Stimulated activated CD8-positive, alpha-beta memory T cell treated with anti-CD3 and anti-CD28 coated beads, Interleukin-15, amount 100 ng/mL, for 48 hours (primary cell): ENCODE data around the gene MZB1.
"Not testable (repeated sequence)": the region's sequence is repeated elsewhere in the genome, so short reads cannot be mapped to it uniquely, and the experiment has no call there.

ENCODE experiments used
- DNase-seq, 2 donors: peaks; one replicate each; pipeline ENCODE4 v3.0.0-alpha.2; 2020; ENCODE audit warnings: low read depth in 2 of 2

Gene MZB1

GRCh38 chr5:139378101-139378825 is 11.4 kb downstream of the MZB1 start:
- DNase-seq = no peak

- no peak for DNase-seq
Observed at GRCh38 chr5:139377226-139377625, 12.5 kb downstream of the MZB1 start.

GRCh38 chr5:139376364-139376763 is 13.3 kb downstream of the MZB1 start:
- no peak for DNase-seq

GRCh38 chr5:139374909-139375308 is 14.8 kb downstream of the MZB1 start:
- no peak for DNase-seq

GRCh38 chr5:139371482-139372435 is 18.0 kb downstream of the MZB1 start:
- no peak for DNase-seq

GRCh38 chr5:139369181-139369580 is 20.5 kb downstream of the MZB1 start:
- no peak for DNase-seq

- no peak for DNase-seq
Observed at GRCh38 chr5:139368613-139369012, 21.1 kb downstream of the MZB1 start.

- DNase-seq = no peak
Observed at GRCh38 chr5:139364466-139364865, 25.2 kb downstream of the MZB1 start.

- no peak for DNase-seq
Observed at GRCh38 chr5:139363937-139364336, 25.8 kb downstream of the MZB1 start.

GRCh38 chr5:139361835-139362429 is 27.8 kb downstream of the MZB1 start:
- no peak for DNase-seq

- DNase-seq = no peak
Observed at GRCh38 chr5:139360384-139360783, 29.3 kb downstream of the MZB1 start.

- no peak for DNase-seq
Observed at GRCh38 chr5:139358064-139358463, 31.6 kb downstream of the MZB1 start.

- not testable (repeated sequence) for DNase-seq
Observed at GRCh38 chr5:139355900-139356299, 33.8 kb downstream of the MZB1 start.

GRCh38 chr5:139354186-139354585 is 35.5 kb downstream of the MZB1 start:
- DNase-seq = no peak

GRCh38 chr5:139347863-139348262 is 41.9 kb downstream of the MZB1 start:
- not testable (repeated sequence) for DNase-seq

- not testable (repeated sequence) for DNase-seq
Observed at GRCh38 chr5:139345442-139345841, 44.3 kb downstream of the MZB1 start.

GRCh38 chr5:139344177-139344576 is 45.5 kb downstream of the MZB1 start:
- no peak for DNase-seq

GRCh38 chr5:139343476-139343875 is 46.2 kb downstream of the MZB1 start:
- DNase-seq = no peak

GRCh38 chr5:139342423-139342723 is 47.3 kb downstream of the MZB1 start:
- DNase-seq = peak in 1 of 2 donors; percentile 76

GRCh38 chr5:139341689-139342422 is 47.9 kb downstream of the MZB1 start, which contains the start of gene PAIP2:
Gene PAIP2 (plus strand): TSS chr5:139341854. CDS start chr5:139363785, 21,931 bp downstream.
- peak; percentile 96 for DNase-seq

GRCh38 chr5:139341187-139341688 is 48.5 kb downstream of the MZB1 start:
- no peak for DNase-seq

GRCh38 chr5:139340051-139340450 is 49.7 kb downstream of the MZB1 start:
- no peak for DNase-seq
